ENCODE data around the gene ZBED6.

DNA sequence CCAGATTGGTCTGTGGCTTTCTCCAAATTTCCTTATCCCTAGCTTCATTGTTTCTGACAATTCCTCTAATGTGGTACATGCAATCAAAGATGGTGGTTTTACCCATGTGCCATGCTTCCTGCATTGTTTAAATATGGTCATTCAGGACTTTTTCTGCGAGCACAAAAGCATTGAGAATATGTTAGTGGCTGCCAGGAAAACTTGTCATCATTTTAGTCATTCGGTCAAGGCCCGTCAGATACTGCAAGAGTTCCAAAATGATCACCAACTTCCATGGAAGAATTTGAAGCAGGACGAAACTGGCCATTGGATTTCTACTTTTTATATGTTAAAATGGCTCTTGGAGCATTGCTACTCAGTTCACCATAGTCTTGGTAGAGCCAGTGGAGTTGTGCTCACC, 3.7 kb downstream of the ZBED6 start:
- no peak for TF ChIP-seq POLR2A (IDR thresholded peaks at IDR 0.05)
- TF ChIP-seq, protein P1, sequence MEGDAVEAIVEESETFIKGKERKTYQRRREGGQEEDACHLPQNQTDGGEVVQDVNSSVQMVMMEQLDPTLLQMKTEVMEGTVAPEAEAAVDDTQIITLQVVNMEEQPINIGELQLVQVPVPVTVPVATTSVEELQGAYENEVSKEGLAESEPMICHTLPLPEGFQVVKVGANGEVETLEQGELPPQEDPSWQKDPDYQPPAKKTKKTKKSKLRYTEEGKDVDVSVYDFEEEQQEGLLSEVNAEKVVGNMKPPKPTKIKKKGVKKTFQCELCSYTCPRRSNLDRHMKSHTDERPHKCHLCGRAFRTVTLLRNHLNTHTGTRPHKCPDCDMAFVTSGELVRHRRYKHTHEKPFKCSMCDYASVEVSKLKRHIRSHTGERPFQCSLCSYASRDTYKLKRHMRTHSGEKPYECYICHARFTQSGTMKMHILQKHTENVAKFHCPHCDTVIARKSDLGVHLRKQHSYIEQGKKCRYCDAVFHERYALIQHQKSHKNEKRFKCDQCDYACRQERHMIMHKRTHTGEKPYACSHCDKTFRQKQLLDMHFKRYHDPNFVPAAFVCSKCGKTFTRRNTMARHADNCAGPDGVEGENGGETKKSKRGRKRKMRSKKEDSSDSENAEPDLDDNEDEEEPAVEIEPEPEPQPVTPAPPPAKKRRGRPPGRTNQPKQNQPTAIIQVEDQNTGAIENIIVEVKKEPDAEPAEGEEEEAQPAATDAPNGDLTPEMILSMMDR (IDR thresholded peaks at IDR 0.05) = no peak
- no peak for TF ChIP-seq EP300 (IDR thresholded peaks at IDR 0.05)

Data from ovary (tissue), 3 donors.